Loucy (cell line): ENCODE data around the gene SMIM5.

Experiments
- H2AFZ ChIP-seq: fragments of 200-600 bp; sonication (generic); 2 replicates; pipeline ENCODE4 v1.6.0; 2016; ENCODE audit warnings: antibody characterized with exemption, mild to moderate bottlenecking, low read length, moderate library complexity
- H3F3A ChIP-seq: fragments of 200-600 bp; 2 replicates; pipeline ENCODE4 v1.6.0; 2016; ENCODE audit warnings: antibody characterized with exemption, low read depth, mild to moderate bottlenecking
- H3K27me3 ChIP-seq: fragments of 200-600 bp; sonication (generic); 2 replicates; pipeline ENCODE4 v1.6.1; 2014; ENCODE audit warnings: low read length, mild to moderate bottlenecking; ENCODE audit not compliant: insufficient read depth, poor library complexity, severe bottlenecking
- H3K36me3 ChIP-seq: fragments of 200-600 bp; sonication (generic); 2 replicates; pipeline ENCODE4 v1.6.1; 2016; ENCODE audit warnings: low read length; ENCODE audit not compliant: insufficient read depth
- H3K4me1 ChIP-seq: fragments of 200-600 bp; sonication (generic); 2 replicates; pipeline ENCODE4 v1.5.1; 2014; ENCODE audit warnings: low read length, mild to moderate bottlenecking; ENCODE audit not compliant: insufficient read depth, poor library complexity, severe bottlenecking
- H3K4me2 ChIP-seq: fragments of 200-600 bp; sonication (generic); 2 replicates; pipeline ENCODE4 v1.6.0; 2014; ENCODE audit warnings: antibody characterized with exemption, low read length, low read depth, mild to moderate bottlenecking; ENCODE audit not compliant: poor library complexity, severe bottlenecking
- H3K4me3 ChIP-seq: fragments of 200-600 bp; sonication (generic); 2 replicates; pipeline ENCODE4 v1.5.1; 2014; ENCODE audit warnings: low read length, mild to moderate bottlenecking, mixed read lengths; ENCODE audit not compliant: poor library complexity, severe bottlenecking
- H3K79me2 ChIP-seq: fragments of 200-600 bp; sonication (generic); 2 replicates; pipeline ENCODE4 v1.6.1; 2014; ENCODE audit warnings: low read length; ENCODE audit not compliant: insufficient read depth
- H3K9ac ChIP-seq: fragments of 200-600 bp; sonication (generic); 2 replicates; pipeline ENCODE4 v1.6.0; 2014; ENCODE audit warnings: mild to moderate bottlenecking, low read depth, low read length, moderate library complexity; ENCODE audit not compliant: poor library complexity, severe bottlenecking
- H3K9me2 ChIP-seq: fragments of 200-600 bp; sonication (generic); replicated peaks from 2 replicates; pipeline ENCODE4 v1.6.1; 2016; ENCODE audit warnings: low read depth, low read length, mixed read lengths
- H3K9me3 ChIP-seq: fragments of 200-600 bp; sonication (generic); 2 replicates; pipeline ENCODE4 v1.6.1; 2014; ENCODE audit warnings: mild to moderate bottlenecking, antibody characterized with exemption, low read length, low read depth; ENCODE audit not compliant: insufficient read depth
- H4K20me1 ChIP-seq: fragments of 200-600 bp; sonication (generic); 2 replicates; pipeline ENCODE4 v1.6.0; 2014; ENCODE audit warnings: antibody characterized with exemption, low read length, mild to moderate bottlenecking; ENCODE audit not compliant: insufficient read depth, poor library complexity, severe bottlenecking
- EZH2phosphoT487 ChIP-seq: fragments of 200-600 bp; IDR thresholded peaks from 2 replicates; pipeline ENCODE4 v1.6.1; 2018; ENCODE audit warnings: antibody characterized with exemption, mild to moderate bottlenecking, moderate library complexity, borderline replicate concordance
- TF ChIP-seq, protein P1 (sequence below): fragments of 200-600 bp; sonication (generic); conservative IDR thresholded peaks from 2 replicates; pipeline ENCODE4 v1.5.1; 2014; ENCODE audit warnings: mild to moderate bottlenecking, antibody characterized with exemption, low read length

Gene SMIM5

DNA sequence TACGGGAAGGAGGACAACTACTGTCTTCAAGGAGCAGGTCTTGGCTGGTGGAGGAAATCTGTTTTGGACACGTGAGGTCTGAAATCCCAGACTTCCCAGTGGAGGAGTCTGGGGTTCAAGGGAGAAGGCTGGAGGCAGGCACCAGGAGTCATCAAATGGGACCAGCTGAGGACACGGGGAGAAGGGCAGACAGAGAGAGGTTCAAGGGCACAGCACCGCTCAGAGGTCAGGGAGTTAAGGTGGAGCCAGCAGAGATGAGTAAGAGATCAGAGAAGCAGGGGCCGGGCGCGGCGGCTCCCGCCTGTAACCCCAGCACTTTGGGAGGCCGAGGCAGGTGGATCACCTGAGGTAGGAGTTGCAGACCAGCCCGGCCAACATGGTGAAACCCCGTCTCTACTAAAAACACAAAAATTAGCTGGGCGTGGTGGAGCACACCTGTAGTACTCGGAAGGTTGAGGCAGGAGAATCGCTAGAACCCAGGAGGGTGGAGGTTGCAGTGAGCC, 10.4 kb upstream of the SMIM5 start:
- H3K9me3 ChIP-seq, result no peaks in the 10 kb centered on the region
- no peak overlapping the region for H3K9ac ChIP-seq
- no peak overlapping the region for H3K4me3 ChIP-seq
- H3K36me3 ChIP-seq, result no peaks in the 10 kb centered on the region
- H3K79me2 ChIP-seq, result no peaks in the 10 kb centered on the region
- no peaks in the 10 kb centered on the region for H3F3A ChIP-seq
- TF ChIP-seq, protein P1, sequence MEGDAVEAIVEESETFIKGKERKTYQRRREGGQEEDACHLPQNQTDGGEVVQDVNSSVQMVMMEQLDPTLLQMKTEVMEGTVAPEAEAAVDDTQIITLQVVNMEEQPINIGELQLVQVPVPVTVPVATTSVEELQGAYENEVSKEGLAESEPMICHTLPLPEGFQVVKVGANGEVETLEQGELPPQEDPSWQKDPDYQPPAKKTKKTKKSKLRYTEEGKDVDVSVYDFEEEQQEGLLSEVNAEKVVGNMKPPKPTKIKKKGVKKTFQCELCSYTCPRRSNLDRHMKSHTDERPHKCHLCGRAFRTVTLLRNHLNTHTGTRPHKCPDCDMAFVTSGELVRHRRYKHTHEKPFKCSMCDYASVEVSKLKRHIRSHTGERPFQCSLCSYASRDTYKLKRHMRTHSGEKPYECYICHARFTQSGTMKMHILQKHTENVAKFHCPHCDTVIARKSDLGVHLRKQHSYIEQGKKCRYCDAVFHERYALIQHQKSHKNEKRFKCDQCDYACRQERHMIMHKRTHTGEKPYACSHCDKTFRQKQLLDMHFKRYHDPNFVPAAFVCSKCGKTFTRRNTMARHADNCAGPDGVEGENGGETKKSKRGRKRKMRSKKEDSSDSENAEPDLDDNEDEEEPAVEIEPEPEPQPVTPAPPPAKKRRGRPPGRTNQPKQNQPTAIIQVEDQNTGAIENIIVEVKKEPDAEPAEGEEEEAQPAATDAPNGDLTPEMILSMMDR, result no peak
- no peak for TF ChIP-seq EZH2phosphoT487
- H3K9me2 ChIP-seq, result no peaks in the 10 kb centered on the region
- H2AFZ ChIP-seq, result no peak overlapping the region
- no peak overlapping the region for H3K4me2 ChIP-seq
- H4K20me1 ChIP-seq, result no peaks in the 10 kb centered on the region
- no peaks in the 10 kb centered on the region for H3K27me3 ChIP-seq
- no peaks in the 10 kb centered on the region for H3K4me1 ChIP-seq

DNA sequence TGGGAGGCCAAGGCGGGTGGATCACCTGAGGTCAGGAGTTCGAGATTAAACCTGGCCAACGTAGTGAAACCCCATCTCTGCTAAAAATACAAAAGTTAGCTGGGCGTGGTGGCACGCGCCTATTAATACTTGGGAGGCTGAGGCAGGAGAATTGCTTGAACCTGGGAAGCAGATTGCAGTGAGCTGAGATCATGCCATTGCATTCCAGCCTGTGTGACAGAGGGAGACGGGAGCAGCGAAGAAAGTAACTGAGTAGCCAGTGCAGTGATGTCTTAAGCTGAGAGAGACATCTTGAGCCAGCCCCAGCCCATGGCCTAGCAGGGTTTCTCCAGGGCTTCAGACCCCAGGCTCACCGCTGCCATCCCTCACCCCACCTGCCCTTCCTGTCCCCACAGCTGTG, 9.8 kb upstream of the SMIM5 start:
- Histone ChIP-seq H3K4me3 (no peak overlapping the region), H3K4me2 (no peak overlapping the region), H3K27me3 (no peaks in the 10 kb centered on the region), H3K9ac (no peak overlapping the region), H3K79me2 (no peaks in the 10 kb centered on the region), H4K20me1 (no peaks in the 10 kb centered on the region), H3K4me1 (no peaks in the 10 kb centered on the region), H2AFZ (no peak overlapping the region), H3K36me3 (no peaks in the 10 kb centered on the region), H3F3A (no peaks in the 10 kb centered on the region), H3K9me2 (no peaks in the 10 kb centered on the region), H3K9me3 (no peaks in the 10 kb centered on the region)
- TF ChIP-seq, protein P1, result no peak
- TF ChIP-seq EZH2phosphoT487, result no peak

DNA sequence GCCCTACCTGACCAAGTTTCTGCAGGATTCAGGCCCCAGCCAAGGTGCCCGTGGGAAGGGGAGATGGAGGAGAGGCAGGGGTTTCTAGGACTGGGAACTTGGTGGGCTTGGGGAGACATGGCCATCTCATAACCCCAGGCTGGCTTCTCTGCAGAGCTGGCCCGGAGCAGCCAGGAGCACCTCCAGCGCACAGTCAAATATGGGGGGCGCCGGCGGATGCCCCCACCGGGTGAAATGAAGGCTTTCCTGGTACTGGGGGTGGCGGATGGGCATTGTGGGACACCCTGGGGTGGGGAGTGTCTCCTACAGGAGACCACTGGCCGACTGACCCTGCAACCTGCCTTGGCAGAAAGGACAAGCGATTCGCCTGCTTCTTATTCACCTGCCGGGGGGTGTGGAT, 9.2 kb upstream of the SMIM5 start:
- no peaks in the 10 kb centered on the region for H3K4me1 ChIP-seq
- no peak overlapping the region for H3K4me2 ChIP-seq
- no peak overlapping the region for H3K4me3 ChIP-seq
- no peaks in the 10 kb centered on the region for H3K27me3 ChIP-seq
- H4K20me1 ChIP-seq, result no peaks in the 10 kb centered on the region
- no peak overlapping the region for H2AFZ ChIP-seq
- no peak overlapping the region for H3K9ac ChIP-seq
- no peaks in the 10 kb centered on the region for H3K9me2 ChIP-seq
- no peaks in the 10 kb centered on the region for H3K9me3 ChIP-seq
- no peaks in the 10 kb centered on the region for H3K79me2 ChIP-seq
- TF ChIP-seq, protein P1, result no peak
- no peak for TF ChIP-seq EZH2phosphoT487
- no peaks in the 10 kb centered on the region for H3K36me3 ChIP-seq
- H3F3A ChIP-seq, result no peaks in the 10 kb centered on the region
